HepG2 (cell line): ENCODE measurements around the gene SRSF7. TPM values are rescaled to one million over a fixed set of nuclear protein-coding genes. Genes with fewer than 3 reads are reported as not detected.
"Not testable (repeated sequence)": the region's sequence is repeated elsewhere in the genome, so short reads cannot be mapped to it uniquely, and the experiment has no call there.

Experiments used
- ATAC-seq: fragments of 200-7000 bp; cut with Tn5 transposase; 3 replicates; pipeline ENCODE4 v1.9.1; 2020; ENCODE audit warnings: mild to moderate bottlenecking, moderate library complexity
- BruUV-seq: library from RNA; stranded (reverse); fragments of 400-500 nt; replicated peaks from 2 replicates; lab custom pipeline; 2021; lab: Mats Ljungman, UMichigan
- CTCF ChIA-PET: fragments of 300-600 bp; formaldehyde crosslinking; extraction: SDS; loops from one replicate; lab custom pipeline; 2021; ENCODE audit warnings: low total read pairs, inconsistent platforms, low intra/inter-chr PET ratio; lab: Yijun Ruan, JAX
- POLR2A ChIA-PET: fragments of 350-600 bp; sonication (Branson Sonifier 250); formaldehyde crosslinking; loops from one replicate; lab custom pipeline; 2020; ENCODE audit warnings: antibody characterized with exemption, inconsistent platforms; lab: Yijun Ruan, JAX
- DNase-seq: peaks from one replicate; pipeline ENCODE4 v3.0.0-alpha.2; 2015; ENCODE audit warnings: low spot score
- FAIRE-seq: peaks from 3 replicates; lab custom pipeline; 2011; peaks lifted over from hg19 to GRCh38; lab: Jason Lieb, UNC
- H2AFZ ChIP-seq: one replicate; pipeline ENCODE4 v1.6.1; 2011; ENCODE audit warnings: low read length, inconsistent platforms
- H3K27ac ChIP-seq: fragments of 300-600 bp; 3 replicates; pipeline ENCODE4 v1.8.0; 2011; ENCODE audit warnings: mixed run types, mild to moderate bottlenecking, mixed read lengths, low read length, inconsistent platforms; ENCODE audit not compliant: insufficient read depth; ENCODE audit errors: extremely low read length
- H3K27me3 ChIP-seq, 2 experiments: fragments of 200-600 bp in 1 of 2; 2 replicates in 1 of 2; 3 replicates in 1 of 2; pipeline versions ENCODE4 v1.6.0 to v1.8.0; 2011; ENCODE audit warnings: low read length in 2 of 2, mild to moderate bottlenecking in 2 of 2, moderate library complexity in 2 of 2, inconsistent platforms in 1 of 2; ENCODE audit not compliant: insufficient read depth in 2 of 2, control insufficient read depth in 1 of 2
- H3K36me3 ChIP-seq, 2 experiments: fragments of 200-600 bp in 1 of 2; replicated peaks in 1 of 2; 2 replicates in 1 of 2; 3 replicates in 1 of 2; pipeline versions ENCODE4 v1.5.1 to v1.8.0; 2011; ENCODE audit warnings: low read length in 2 of 2, inconsistent platforms in 1 of 2; ENCODE audit not compliant: insufficient read depth in 2 of 2, control insufficient read depth in 1 of 2
- H3K4me1 ChIP-seq: 2 replicates; pipeline ENCODE4 v1.5.1; 2012; ENCODE audit warnings: low read length, inconsistent platforms; ENCODE audit not compliant: insufficient read depth
- H3K4me2 ChIP-seq: 2 replicates; pipeline ENCODE4 v1.6.0; 2011; ENCODE audit warnings: low read depth, low read length, inconsistent platforms
- H3K4me3 ChIP-seq, 3 experiments: fragments of 200-600 bp in 1 of 3; sonication (generic), shearing (Covaris generic) in 1 of 3; replicated peaks in 1 of 3; 2 replicates each; pipeline ENCODE4 v1.5.1; 2011 to 2016; ENCODE audit warnings: low read length in 3 of 3, inconsistent platforms in 2 of 3, low read depth in 2 of 3, mild to moderate bottlenecking in 2 of 3, control low read depth in 1 of 3, mixed read lengths in 1 of 3; ENCODE audit not compliant: insufficient read depth in 1 of 3
- H3K79me2 ChIP-seq: one replicate; pipeline ENCODE4 v1.6.1; 2011; ENCODE audit warnings: low read length, inconsistent platforms; ENCODE audit not compliant: insufficient read depth
- H3K9ac ChIP-seq: 2 replicates; pipeline ENCODE4 v1.6.0; 2011; ENCODE audit warnings: mild to moderate bottlenecking, low read depth, low read length, inconsistent platforms; ENCODE audit not compliant: insufficient read depth
- H3K9me3 ChIP-seq: 2 replicates; pipeline ENCODE4 v1.5.1; 2012; ENCODE audit warnings: mild to moderate bottlenecking, low read length
- H4K20me1 ChIP-seq: 2 replicates; pipeline ENCODE4 v1.6.0; 2011; ENCODE audit warnings: inconsistent platforms, mild to moderate bottlenecking, low read length, moderate library complexity; ENCODE audit not compliant: insufficient read depth
- ATF2 ChIP-seq: sonication (generic); formaldehyde crosslinking; IDR thresholded peaks from 2 replicates; pipeline ENCODE4 v1.4.0; 2020; ENCODE audit warnings: missing genetic modification reagents
- NR1H2 ChIP-seq: sonication (generic); formaldehyde crosslinking; IDR thresholded peaks from 2 replicates; pipeline ENCODE4 v1.8.1; 2022; ENCODE audit warnings: low read depth, missing genetic modification reagents, borderline replicate concordance
- RCOR2 ChIP-seq: IDR thresholded peaks from 2 replicates; pipeline ENCODE4 v1.6.1; 2016; ENCODE audit warnings: missing biosample characterization, missing genetic modification reagents
- SMAD1 ChIP-seq: sonication (generic); formaldehyde crosslinking; IDR thresholded peaks from 2 replicates; pipeline ENCODE4 v1.4.0; 2020; ENCODE audit warnings: missing genetic modification reagents, low read depth, mild to moderate bottlenecking, borderline replicate concordance
- ZNF207 ChIP-seq: fragments of 450-650 bp; IDR thresholded peaks from 2 replicates; pipeline ENCODE4 v1.6.1; 2016; ENCODE audit warnings: antibody characterized with exemption, borderline replicate concordance
- ZNF292 ChIP-seq: sonication (generic); formaldehyde crosslinking; IDR thresholded peaks from 2 replicates; pipeline ENCODE4 v1.8.1; 2022; ENCODE audit warnings: mild to moderate bottlenecking, low read depth, missing genetic modification reagents, borderline replicate concordance
- WGBS: methylation state at CpG from one replicate; pipeline ENCODE4 v1.1.6; 2017; ENCODE audit warnings: low lambda C conversion rate; 5-methylcytosine and 5-hydroxymethylcytosine counted together
- in situ Hi-C: cut with HindIII; loops from 2 replicates; pipeline ENCODE4 v1.10.0; 2017; ENCODE audit warnings: low pct_unique_long_range_greater_than_20kb; ENCODE audit not compliant: extremely low pct_ligation_motif_present
- intact Hi-C: fragments of 100-400 bp; cut with micrococcal nuclease; formaldehyde crosslinking; loops from one replicate; pipeline ENCODE4 v1.10.0; 2022; ENCODE audit not compliant: unreplicated experiment
- polyA plus RNA-seq, 8 experiments: library from polyadenylated mRNA; depleted of rRNA in 3 of 8; stranded (reverse) in 7 of 8; unstranded in 1 of 8; fragments of >200 nt; fragmentation: Illumina TruSeq in 4 of 8; extraction: Trizol in 4 of 8; gene quantifications; 2 replicates each; pipeline versions ENCODE4 v1.2.1 to v1.2.3, GENCODE V29; 2011 to 2016; ENCODE audit warnings: low read depth in 4 of 8, missing spikeins in 1 of 8, mixed read lengths in 1 of 8; ENCODE audit not compliant: insufficient read depth in 1 of 8
- total RNA-seq, 5 experiments: library from RNA; depleted of rRNA; stranded (reverse); fragments of >200 nt; fragmentation: Illumina TruSeq; extraction: Trizol; gene quantifications; 2 replicates each; pipeline ENCODE4 v1.2.3, GENCODE V29; 2016; ENCODE audit warnings: low read depth in 1 of 5

Gene SRSF7
- total and polyA plus RNA-seq, 2 of the 13 experiments (the other 11 are each of a cell fraction or from before 2014, with no cell fraction given): 172 to 275 TPM

- in situ Hi-C loops, H3K27me3 ChIP-seq, H4K20me1 ChIP-seq, H3K4me3 ChIP-seq, ATAC-seq, H2AFZ ChIP-seq, intact Hi-C loops, BruUV-seq, H3K27ac ChIP-seq, H3K4me2 ChIP-seq, H3K9ac ChIP-seq, H3K9me3 ChIP-seq, FAIRE-seq, CTCF ChIA-PET, DNase-seq: not testable (repeated sequence)
- Histone ChIP-seq H3K36me3 (peaks cover 11 to 52% of the 10 kb centered on the region in 2 experiments; a peak in 4 of 5 replicates), H3K4me1 (peaks cover 10% of the 10 kb centered on the region), H3K79me2 (peaks cover 30% of the 10 kb centered on the region)
- POLR2A ChIA-PET: interaction anchor here (1.9 kb wide), 1 partner anchor 10 kb away, joined by 4 read pairs; no protein-coding TSS in a partner anchor
- WGBS: 100% methylated on average over 5 of the region's 5 CpGs
Measured at GRCh38 chr2:38703336-38703735, 47.8 kb downstream of the SRSF7 start.

DNA sequence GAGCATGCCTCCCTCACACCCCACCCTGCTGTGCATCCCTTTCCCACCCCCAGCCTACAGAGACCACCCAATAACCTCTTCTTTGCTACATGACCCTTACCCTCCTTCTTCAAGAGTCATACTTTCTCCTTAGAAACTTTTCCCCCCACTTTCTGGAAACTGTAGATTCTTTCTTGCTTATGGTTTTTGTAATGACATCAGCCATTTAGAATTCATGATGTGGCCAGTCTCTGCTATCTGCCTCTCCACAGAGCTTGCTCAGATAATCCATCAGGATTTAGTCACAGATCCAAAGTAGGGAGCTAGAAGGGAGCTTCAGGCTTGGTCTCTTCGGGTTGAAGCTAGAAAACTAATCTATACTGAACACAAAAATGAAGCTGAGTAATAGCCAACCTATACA is 48.7 kb downstream of the SRSF7 start:
- POLR2A ChIA-PET: interaction anchor here (1.9 kb wide), 1 partner anchor 9 kb away, joined by 4 read pairs; no protein-coding TSS in a partner anchor
- Histone ChIP-seq H3K4me2 (no peak overlapping the region), H3K4me1 (peaks cover 10% of the 10 kb centered on the region), H3K79me2 (peaks cover 32% of the 10 kb centered on the region), H3K36me3 (peaks cover 13 to 53% of the 10 kb centered on the region in 2 experiments; a peak in 4 of 5 replicates), H4K20me1 (0 out of 2 replicates have a peak, but pooled peaks cover 2% of the 10 kb centered on the region), H3K27ac (no peak overlapping the region), H3K9me3 (no peaks in the 10 kb centered on the region), H2AFZ (no peak overlapping the region), H3K9ac (no peak overlapping the region), H3K27me3 (no peaks in the 10 kb centered on the region), H3K4me3 (no peak overlapping the region)
- intact Hi-C loops: no loop called here
- CTCF ChIA-PET: no interaction called here
- FAIRE-seq (no peak), ATAC-seq (no peak), DNase-seq (no peak)
- no peak for TF ChIP-seq ZNF207
- TF ChIP-seq RCOR2: no peak
- no peak for TF ChIP-seq SMAD1 (CRISPR knock-in tag)
- no peak for TF ChIP-seq ZNF292
- TF ChIP-seq NR1H2 (CRISPR knock-in tag): no peak
- no peak for TF ChIP-seq ATF2
- WGBS: 96% methylated on average over 1 of the region's 1 CpG
- in situ Hi-C loops: no loop called here
- BruUV-seq: no TSS peak
